Measurements from ENCODE around the gene ZNF100. TPM values are rescaled to one million over a fixed set of nuclear protein-coding genes. Genes with fewer than 3 reads are reported as not detected.
"Not testable (repeated sequence)": the region's sequence is repeated elsewhere in the genome, so short reads cannot be mapped to it uniquely, and the experiment has no call there.

Gene ZNF100
- total RNA-seq, 2 donors from 2014 or later = 9.7 to 16.0 TPM

DNA sequence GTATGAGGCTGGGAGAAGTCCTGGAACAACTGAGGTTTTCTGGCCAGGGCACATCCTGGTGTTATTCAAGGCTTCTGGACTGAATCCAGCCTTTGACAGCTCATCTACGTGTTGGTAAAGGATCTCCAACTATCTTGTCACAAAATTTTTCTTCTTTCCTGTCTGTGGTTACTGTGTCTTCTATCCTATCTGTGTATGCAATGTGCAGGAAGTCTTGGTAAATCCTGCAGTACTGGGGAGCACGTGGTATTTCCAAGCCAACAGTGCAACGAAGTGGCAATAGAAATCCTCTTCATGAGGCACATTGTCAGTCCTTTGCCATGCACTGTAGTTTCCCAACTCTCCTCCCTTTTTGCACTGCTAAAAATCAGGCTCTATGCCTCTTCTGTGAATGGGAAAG lies 86.7 kb downstream of the ZNF100 start:
- Histone ChIP-seq H3K4me1 (no peaks in the 10 kb centered on the region), H3K27me3 (no peaks in the 10 kb centered on the region), H3K9me3 (no peaks in the 10 kb centered on the region), H3K27ac (no peak overlapping the region), H3K36me3 (no peaks in the 10 kb centered on the region), H3K4me3 (no peak overlapping the region), H3K9ac (ENCODE audit: low read depth in 2 of 2, low read length in 2 of 2) (no peak overlapping the region)
- intact Hi-C loops (cut with DNase I) = no loop called here
- no peak for DNase-seq
- TF ChIP-seq, protein P1, sequence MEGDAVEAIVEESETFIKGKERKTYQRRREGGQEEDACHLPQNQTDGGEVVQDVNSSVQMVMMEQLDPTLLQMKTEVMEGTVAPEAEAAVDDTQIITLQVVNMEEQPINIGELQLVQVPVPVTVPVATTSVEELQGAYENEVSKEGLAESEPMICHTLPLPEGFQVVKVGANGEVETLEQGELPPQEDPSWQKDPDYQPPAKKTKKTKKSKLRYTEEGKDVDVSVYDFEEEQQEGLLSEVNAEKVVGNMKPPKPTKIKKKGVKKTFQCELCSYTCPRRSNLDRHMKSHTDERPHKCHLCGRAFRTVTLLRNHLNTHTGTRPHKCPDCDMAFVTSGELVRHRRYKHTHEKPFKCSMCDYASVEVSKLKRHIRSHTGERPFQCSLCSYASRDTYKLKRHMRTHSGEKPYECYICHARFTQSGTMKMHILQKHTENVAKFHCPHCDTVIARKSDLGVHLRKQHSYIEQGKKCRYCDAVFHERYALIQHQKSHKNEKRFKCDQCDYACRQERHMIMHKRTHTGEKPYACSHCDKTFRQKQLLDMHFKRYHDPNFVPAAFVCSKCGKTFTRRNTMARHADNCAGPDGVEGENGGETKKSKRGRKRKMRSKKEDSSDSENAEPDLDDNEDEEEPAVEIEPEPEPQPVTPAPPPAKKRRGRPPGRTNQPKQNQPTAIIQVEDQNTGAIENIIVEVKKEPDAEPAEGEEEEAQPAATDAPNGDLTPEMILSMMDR (IDR thresholded peaks at IDR 0.05) = no peak

- DNase-seq = no peak
These were observed 87.4 kb downstream of the ZNF100 start for GRCh38 chr19:21680026-21680425.

GRCh38 chr19:21677696-21678418 lies 89.5 kb downstream of the ZNF100 start:
- H3K27me3 ChIP-seq = no peaks in the 10 kb centered on the region
- H3K4me3 ChIP-seq = no peak overlapping the region
- intact Hi-C loops (cut with DNase I) = no loop called here
- no peak for DNase-seq
- TF ChIP-seq, protein P1 (IDR thresholded peaks at IDR 0.05) = no peak
- no peaks in the 10 kb centered on the region for H3K9me3 ChIP-seq
- no peak overlapping the region for H3K9ac ChIP-seq (ENCODE audit: low read depth in 2 of 2, low read length in 2 of 2)
- no peak overlapping the region for H3K27ac ChIP-seq
- H3K36me3 ChIP-seq = no peaks in the 10 kb centered on the region
- no peaks in the 10 kb centered on the region for H3K4me1 ChIP-seq

More at GRCh38 chr19:21680026-21680425, 87.4 kb downstream of the ZNF100 start:
- intact Hi-C loops (cut with DNase I) = no loop called here
- Histone ChIP-seq H3K4me3 (no peak overlapping the region), H3K27ac (no peak overlapping the region), H3K4me1 (no peaks in the 10 kb centered on the region), H3K9ac (ENCODE audit: low read depth in 2 of 2, low read length in 2 of 2) (no peak overlapping the region), H3K36me3 (no peaks in the 10 kb centered on the region), H3K9me3 (no peaks in the 10 kb centered on the region), H3K27me3 (no peaks in the 10 kb centered on the region)
- TF ChIP-seq, protein P1 (IDR thresholded peaks at IDR 0.05) = no peak

GRCh38 chr19:21674454-21674853 lies 92.9 kb downstream of the ZNF100 start:
- no peak overlapping the region for H3K27ac ChIP-seq
- H3K4me1 ChIP-seq = no peaks in the 10 kb centered on the region
- no peak overlapping the region for H3K4me3 ChIP-seq
- H3K9ac ChIP-seq (ENCODE audit: low read depth in 2 of 2, low read length in 2 of 2) = no peak overlapping the region
- no peaks in the 10 kb centered on the region for H3K27me3 ChIP-seq
- intact Hi-C loops (cut with DNase I) = no loop called here
- TF ChIP-seq, protein P1 (IDR thresholded peaks at IDR 0.05) = no peak
- no peak for DNase-seq
- no peaks in the 10 kb centered on the region for H3K9me3 ChIP-seq
- H3K36me3 ChIP-seq = no peaks in the 10 kb centered on the region

GRCh38 chr19:21673479-21673878 lies 93.9 kb downstream of the ZNF100 start:
- H3K36me3 ChIP-seq; H3K27me3 ChIP-seq; H3K4me1 ChIP-seq; H3K9me3 ChIP-seq; DNase-seq; H3K9ac ChIP-seq (ENCODE audit: low read depth in 2 of 2, low read length in 2 of 2); H3K4me3 ChIP-seq; intact Hi-C loops (cut with DNase I); H3K27ac ChIP-seq: not testable (repeated sequence)

Other genes with a start within 250 kb of the ZNF100 start
- 10 to 100 TPM in 1 of 2 donors, 1 to 10 TPM in 1; 8.7 to 13.8 TPM for gene ZNF43, start 68.6 kb upstream of the ZNF100 start, total RNA-seq
- 1 to 10 TPM in 1 of 2 donors, under 1 TPM in 1; 0.62 to 3.7 TPM for gene ZNF208, start 243.4 kb upstream of the ZNF100 start, total RNA-seq